ENCODE results near the gene TMTC1. TPM values are rescaled to one million over a fixed set of nuclear protein-coding genes. Genes with fewer than 3 reads are reported as not detected.

TMTC1 gene
- total RNA-seq, 1 experiment from 2014 or later: not detected

DNA sequence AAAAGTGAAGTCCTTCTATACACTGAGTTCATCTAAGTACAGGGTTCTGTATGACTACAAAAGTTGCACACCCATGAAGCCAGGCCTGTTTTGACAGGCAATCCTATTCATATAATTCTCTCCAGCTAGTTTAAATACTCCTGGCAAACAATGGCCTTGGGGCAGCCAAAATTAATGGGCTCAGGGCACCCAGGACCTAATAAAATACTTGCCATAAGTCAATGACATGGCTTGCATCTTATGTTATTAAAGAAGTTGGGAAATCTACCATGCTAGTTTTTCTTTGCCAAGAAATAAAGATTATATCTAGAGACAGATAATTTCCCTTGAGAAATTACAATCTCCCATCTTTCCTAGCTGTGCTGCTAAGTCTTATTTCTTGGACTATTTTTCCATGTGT is 11.1 kb upstream of the TMTC1 start:
- intact Hi-C loops (cut with micrococcal nuclease; ENCODE audit: unreplicated experiment): no loop called here
- POLR2A ChIA-PET: no interaction called here

DNA sequence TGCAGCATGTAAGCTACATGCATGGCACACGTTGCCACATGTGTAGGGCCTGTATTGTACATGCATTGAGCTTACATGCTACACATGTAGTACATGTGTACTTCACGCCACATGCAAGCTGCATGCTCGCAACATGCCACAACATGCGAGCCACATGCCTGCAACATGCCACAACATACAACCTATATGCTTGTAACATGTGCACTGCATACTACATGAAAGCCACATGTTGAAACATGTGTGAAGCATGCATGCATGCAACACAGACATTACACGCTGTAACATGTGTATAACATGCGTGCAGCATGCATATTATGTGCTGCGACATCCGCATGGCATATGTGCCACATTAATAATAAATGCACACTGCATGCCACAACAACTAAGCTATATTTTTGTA is 9.1 kb upstream of the TMTC1 start:
- DNase-seq: no peak
- ChIA-PET POLR2A (no interaction called here), CTCF (no interaction called here)
- intact Hi-C loops (cut with micrococcal nuclease; ENCODE audit: unreplicated experiment): no loop called here
- peaks cover 6% of the 10 kb centered on the region for H3K36me3 Mint-ChIP-seq (ENCODE audit: insufficient read depth, unreplicated experiment)
- no peaks in the 10 kb centered on the region for H3K4me1 Mint-ChIP-seq (ENCODE audit: low read depth, unreplicated experiment)
- no peak overlapping the region for H3K4me3 ChIP-seq (ENCODE audit: low read depth, low read length)
- H3K9me3 ChIP-seq: peaks cover 43% of the 10 kb centered on the region
- H3K4me1 ChIP-seq: no peaks in the 10 kb centered on the region
- TF ChIP-seq, protein P1, sequence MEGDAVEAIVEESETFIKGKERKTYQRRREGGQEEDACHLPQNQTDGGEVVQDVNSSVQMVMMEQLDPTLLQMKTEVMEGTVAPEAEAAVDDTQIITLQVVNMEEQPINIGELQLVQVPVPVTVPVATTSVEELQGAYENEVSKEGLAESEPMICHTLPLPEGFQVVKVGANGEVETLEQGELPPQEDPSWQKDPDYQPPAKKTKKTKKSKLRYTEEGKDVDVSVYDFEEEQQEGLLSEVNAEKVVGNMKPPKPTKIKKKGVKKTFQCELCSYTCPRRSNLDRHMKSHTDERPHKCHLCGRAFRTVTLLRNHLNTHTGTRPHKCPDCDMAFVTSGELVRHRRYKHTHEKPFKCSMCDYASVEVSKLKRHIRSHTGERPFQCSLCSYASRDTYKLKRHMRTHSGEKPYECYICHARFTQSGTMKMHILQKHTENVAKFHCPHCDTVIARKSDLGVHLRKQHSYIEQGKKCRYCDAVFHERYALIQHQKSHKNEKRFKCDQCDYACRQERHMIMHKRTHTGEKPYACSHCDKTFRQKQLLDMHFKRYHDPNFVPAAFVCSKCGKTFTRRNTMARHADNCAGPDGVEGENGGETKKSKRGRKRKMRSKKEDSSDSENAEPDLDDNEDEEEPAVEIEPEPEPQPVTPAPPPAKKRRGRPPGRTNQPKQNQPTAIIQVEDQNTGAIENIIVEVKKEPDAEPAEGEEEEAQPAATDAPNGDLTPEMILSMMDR (IDR thresholded peaks at IDR 0.05; ENCODE audit: insufficient read depth in 1 of 2, low read depth in 1 of 2, low read length in 1 of 2, severe bottlenecking in 1 of 2, unreplicated experiment in 1 of 2): no peak
- H3K36me3 ChIP-seq (ENCODE audit: control insufficient read depth, insufficient read depth, low read length): no peaks in the 10 kb centered on the region
- peaks cover 4% of the 10 kb centered on the region for H3K27me3 Mint-ChIP-seq (ENCODE audit: insufficient read depth, unreplicated experiment)
- no peak overlapping the region for H3K27ac Mint-ChIP-seq (ENCODE audit: unreplicated experiment)
- H3K27me3 ChIP-seq (replicated peaks; ENCODE audit: control insufficient read depth, insufficient read depth, low read length): no peaks in the 10 kb centered on the region
- BruUV-seq (replicated peaks): no TSS peak
- no peak overlapping the region for H3K4me3 Mint-ChIP-seq (ENCODE audit: unreplicated experiment)
- peaks cover 36% of the 10 kb centered on the region for H3K9me3 Mint-ChIP-seq (ENCODE audit: unreplicated experiment)

More for the DNA sequence above, 11.1 kb upstream of the TMTC1 start:
- TF ChIP-seq, protein P1 (IDR thresholded peaks at IDR 0.05; ENCODE audit: insufficient read depth in 1 of 2, low read depth in 1 of 2, low read length in 1 of 2, severe bottlenecking in 1 of 2, unreplicated experiment in 1 of 2): no peak
- Histone ChIP-seq H3K27me3 (replicated peaks; ENCODE audit: control insufficient read depth, insufficient read depth, low read length) (no peaks in the 10 kb centered on the region), H3K36me3 (ENCODE audit: control insufficient read depth, insufficient read depth, low read length) (no peaks in the 10 kb centered on the region), H3K4me3 (ENCODE audit: low read depth, low read length) (no peak overlapping the region), H3K4me1 (no peaks in the 10 kb centered on the region), H3K9me3 (peaks cover 43% of the 10 kb centered on the region)
- Mint-ChIP-seq H3K27me3 (ENCODE audit: insufficient read depth, unreplicated experiment) (peaks cover 3% of the 10 kb centered on the region), H3K27ac (ENCODE audit: unreplicated experiment) (no peak overlapping the region), H3K36me3 (ENCODE audit: insufficient read depth, unreplicated experiment) (peaks cover 6% of the 10 kb centered on the region), H3K9me3 (ENCODE audit: unreplicated experiment) (peaks cover 40% of the 10 kb centered on the region), H3K4me3 (ENCODE audit: unreplicated experiment) (no peak overlapping the region), H3K4me1 (ENCODE audit: low read depth, unreplicated experiment) (no peaks in the 10 kb centered on the region)
- no TSS peak for BruUV-seq (replicated peaks)
- CTCF ChIA-PET: no interaction called here
- DNase-seq: no peak

DNA sequence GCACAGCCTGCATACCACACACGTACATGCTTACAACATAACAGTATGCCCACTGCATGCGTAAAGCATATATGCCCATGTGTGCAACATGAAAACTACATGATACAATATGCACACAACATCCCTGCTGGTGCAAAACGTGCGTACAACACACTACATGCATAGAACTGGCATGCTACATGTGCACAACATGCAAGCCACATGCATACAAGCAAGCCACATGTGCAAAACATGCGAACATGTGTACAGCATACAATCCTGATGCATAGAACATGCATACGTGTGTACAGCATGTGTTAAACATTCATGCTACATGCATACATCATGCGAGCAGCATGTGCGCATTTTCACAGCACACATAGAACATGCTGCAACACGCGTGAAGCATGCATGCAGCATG is 8.4 kb upstream of the TMTC1 start:
- no TSS peak for BruUV-seq (replicated peaks)
- H3K4me3 ChIP-seq (ENCODE audit: low read depth, low read length): no peak overlapping the region
- H3K4me1 ChIP-seq: no peaks in the 10 kb centered on the region
- H3K36me3 ChIP-seq (ENCODE audit: control insufficient read depth, insufficient read depth, low read length): no peaks in the 10 kb centered on the region
- no peak for DNase-seq
- Mint-ChIP-seq H3K9me3 (ENCODE audit: unreplicated experiment) (peaks cover 29% of the 10 kb centered on the region), H3K4me3 (ENCODE audit: unreplicated experiment) (no peak overlapping the region), H3K27me3 (ENCODE audit: insufficient read depth, unreplicated experiment) (peaks cover 2% of the 10 kb centered on the region), H3K4me1 (ENCODE audit: low read depth, unreplicated experiment) (no peaks in the 10 kb centered on the region), H3K36me3 (ENCODE audit: insufficient read depth, unreplicated experiment) (peaks cover 6% of the 10 kb centered on the region), H3K27ac (ENCODE audit: unreplicated experiment) (no peak overlapping the region)
- ChIA-PET CTCF (no interaction called here), POLR2A (no interaction called here)
- H3K27me3 ChIP-seq (replicated peaks; ENCODE audit: control insufficient read depth, insufficient read depth, low read length): no peaks in the 10 kb centered on the region
- peaks cover 43% of the 10 kb centered on the region for H3K9me3 ChIP-seq
- TF ChIP-seq, protein P1 (IDR thresholded peaks at IDR 0.05; ENCODE audit: insufficient read depth in 1 of 2, low read depth in 1 of 2, low read length in 1 of 2, severe bottlenecking in 1 of 2, unreplicated experiment in 1 of 2): no peak
- intact Hi-C loops (cut with micrococcal nuclease; ENCODE audit: unreplicated experiment): no loop called here
